K562 (cell line): ENCODE results near the gene CERS6. TPM values are rescaled to one million over a fixed set of nuclear protein-coding genes. Genes with fewer than 3 reads are reported as not detected.

Source experiments
- ATAC-seq: fragments of 200-7000 bp; cut with Tn5 transposase; 3 replicates; pipeline ENCODE4 v1.9.1; 2020; ENCODE audit warnings: moderate library complexity
- BruUV-seq: library from RNA; stranded (reverse); fragments of 400-500 nt; replicated peaks from 2 replicates; lab custom pipeline; 2021; lab: Mats Ljungman, UMichigan
- CTCF ChIA-PET: fragments of 300-600 bp; formaldehyde crosslinking; extraction: SDS; loops from one replicate; lab custom pipeline; 2021; ENCODE audit warnings: low intra/inter-chr PET ratio; lab: Yijun Ruan, JAX
- POLR2A ChIA-PET: fragments of 300-600, 350-650 bp; sonication (Branson Sonifier 250); formaldehyde crosslinking; extraction: SDS; loops from one replicate; lab custom pipeline; 2021; ENCODE audit warnings: antibody characterized with exemption, inconsistent platforms; lab: Yijun Ruan, JAX
- DNase-seq, 4 experiments: peaks; one replicate each; pipeline versions ENCODE4 v3.0.0 to v3.0.0-alpha.2; 2011 to 2018; ENCODE audit warnings: low spot score in 3 of 4, mixed read lengths in 3 of 4; ENCODE audit errors: extremely low read depth in 1 of 4
- FAIRE-seq: peaks from 2 replicates; lab custom pipeline; 2011; peaks lifted over from hg19 to GRCh38; lab: Jason Lieb, UNC
- H2AFZ ChIP-seq: 2 replicates; pipeline ENCODE4 v1.6.0; 2011; ENCODE audit warnings: low read depth, low read length, control low read depth, inconsistent platforms
- H3K27ac ChIP-seq: fragments of 200-600 bp; 3 replicates; pipeline ENCODE4 v1.8.0; 2011; ENCODE audit warnings: low read depth, mild to moderate bottlenecking, control low read depth, inconsistent platforms, low read length, moderate library complexity, mixed read lengths; ENCODE audit errors: extremely low read depth
- H3K27me3 ChIP-seq, 2 experiments: fragments of 300-600 bp in 1 of 2; 2 replicates in 1 of 2; 3 replicates in 1 of 2; pipeline versions ENCODE4 v1.6.0 to v1.8.0; 2011; ENCODE audit warnings: inconsistent platforms in 2 of 2, low read length in 2 of 2, mild to moderate bottlenecking in 1 of 2, mixed read lengths in 1 of 2, moderate library complexity in 1 of 2; ENCODE audit not compliant: control insufficient read depth in 2 of 2, insufficient read depth in 2 of 2
- H3K36me3 ChIP-seq: fragments of 300-600 bp; 3 replicates; pipeline ENCODE4 v1.8.0; 2011; ENCODE audit warnings: mild to moderate bottlenecking, low read length, inconsistent platforms; ENCODE audit not compliant: control insufficient read depth, insufficient read depth
- H3K4me1 ChIP-seq, 2 experiments: fragments of 200-600 bp in 1 of 2; replicated peaks in 1 of 2; 2 replicates in 1 of 2; 3 replicates in 1 of 2; pipeline versions ENCODE4 v1.5.1 to v1.8.0; 2011; ENCODE audit warnings: inconsistent platforms in 2 of 2, low read length in 2 of 2, mild to moderate bottlenecking in 1 of 2, mixed read lengths in 1 of 2, moderate library complexity in 1 of 2; ENCODE audit not compliant: control insufficient read depth in 2 of 2, insufficient read depth in 2 of 2
- H3K4me2 ChIP-seq: 2 replicates; pipeline ENCODE4 v1.6.1; 2011; ENCODE audit warnings: low read length, control low read depth, inconsistent platforms, mixed read lengths; ENCODE audit not compliant: insufficient read depth
- H3K4me3 ChIP-seq: fragments of 200-600 bp; sonication (generic), shearing (Covaris generic); 2 replicates; pipeline ENCODE4 v1.5.1; 2016; ENCODE audit warnings: control low read depth, inconsistent platforms
- H3K79me2 ChIP-seq: fragments of 200-600 bp; 3 replicates; pipeline ENCODE4 v1.8.0; 2011; ENCODE audit warnings: low read length, inconsistent platforms; ENCODE audit not compliant: control insufficient read depth, insufficient read depth
- H3K9ac ChIP-seq, 2 experiments: 2 replicates each; pipeline versions ENCODE4 v1.6.0 to v1.6.1; 2011; ENCODE audit warnings: low read depth in 2 of 2, low read length in 2 of 2, control low read depth in 1 of 2, inconsistent platforms in 1 of 2, mild to moderate bottlenecking in 1 of 2, mixed read lengths in 1 of 2; ENCODE audit not compliant: insufficient read depth in 1 of 2
- H3K9me1 ChIP-seq: one replicate; pipeline ENCODE4 v1.6.0; 2011; ENCODE audit warnings: inconsistent platforms, mild to moderate bottlenecking, low read length, moderate library complexity; ENCODE audit not compliant: control insufficient read depth, insufficient read depth
- H3K9me3 ChIP-seq: replicated peaks from 2 replicates; pipeline ENCODE4 v1.5.1; 2011; ENCODE audit warnings: low read depth, low read length, inconsistent platforms; ENCODE audit not compliant: control insufficient read depth, insufficient read depth
- H4K20me1 ChIP-seq: replicated peaks from 2 replicates; pipeline ENCODE4 v1.6.1; 2011; ENCODE audit warnings: low read length, inconsistent platforms, mixed read lengths; ENCODE audit not compliant: control insufficient read depth, insufficient read depth
- ELF1 ChIP-seq: fragments of 200-800 bp; sonication (Bioruptor generic); IDR thresholded peaks from 2 replicates; pipeline ENCODE4 v1.6.1; 2016; ENCODE audit warnings: missing genetic modification characterization, missing compliant biosample characterization
- GATA2 ChIP-seq: sonication (generic); formaldehyde crosslinking; IDR thresholded peaks from 2 replicates; pipeline ENCODE4 v1.4.0; 2020; ENCODE audit warnings: mild to moderate bottlenecking, missing genetic modification reagents
- JUND ChIP-seq, 2 experiments: IDR thresholded peaks; 2 replicates in 1 of 2; 3 replicates in 1 of 2; pipeline ENCODE4 v1.6.1; 2011; ENCODE audit warnings: borderline replicate concordance in 2 of 2, low read depth in 2 of 2, low read length in 2 of 2, improper control_type of control experiment in 1 of 2, missing biosample characterization in 1 of 2, missing genetic modification characterization in 1 of 2, missing genetic modification reagents in 1 of 2
- LCOR ChIP-seq: sonication (generic); formaldehyde crosslinking; IDR thresholded peaks from 2 replicates; pipeline ENCODE4 v1.8.0; 2022; ENCODE audit warnings: mild to moderate bottlenecking, missing genetic modification reagents
- PHB2 ChIP-seq: fragments of 450-650 bp; IDR thresholded peaks from 2 replicates; pipeline ENCODE4 v1.6.1; 2017; ENCODE audit warnings: low read depth
- POLR2B ChIP-seq: fragments of 450-650 bp; IDR thresholded peaks from 2 replicates; pipeline ENCODE4 v1.6.1; 2018; ENCODE audit warnings: low read depth; ENCODE audit not compliant: partially characterized antibody
- RBM15 ChIP-seq: fragments of 200-400 bp; formaldehyde crosslinking; IDR thresholded peaks from 2 replicates; pipeline ENCODE4 v1.6.1; 2018; ENCODE audit warnings: mild to moderate bottlenecking, low read length, moderate library complexity; ENCODE audit not compliant: insufficient read depth
- SRSF1 ChIP-seq: fragments of 200-400 bp; formaldehyde crosslinking; IDR thresholded peaks from 2 replicates; pipeline ENCODE4 v1.6.1; 2017; ENCODE audit warnings: mild to moderate bottlenecking, low read depth, low read length, moderate library complexity
- TCF7L2 ChIP-seq: fragments of 150-350 bp; IDR thresholded peaks from 2 replicates; pipeline ENCODE4 v1.6.1; 2016; ENCODE audit warnings: low read depth, mild to moderate bottlenecking, low read length, moderate library complexity
- WGBS: fragments of 100-300 bp; shearing (Covaris generic); methylation state at CpG from one replicate; pipeline ENCODE4 v1.1.6; 2016; ENCODE audit warnings: low coverage, mixed read lengths; ENCODE audit not compliant: insufficient coverage; ENCODE audit errors: missing lambda C conversion rate; 5-methylcytosine and 5-hydroxymethylcytosine counted together
- in situ Hi-C: fragments of 300-500 bp; cut with MboI; formaldehyde crosslinking; loops from 4 replicates; pipeline ENCODE4 v1.15.0; 2018; ENCODE audit warnings: inconsistent platforms, mixed read lengths
- intact Hi-C: fragments of 100-400 bp; cut with micrococcal nuclease; formaldehyde crosslinking; loops from 2 replicates; pipeline ENCODE4 v1.14.2; 2022
- polyA plus RNA-seq, 8 experiments: library from polyadenylated mRNA; depleted of rRNA in 4 of 8; stranded (reverse) in 5 of 8; unstranded in 3 of 8; fragments of >200 nt; fragmentation: Nextera tagmentation in 2 of 8; fragmentation: Illumina TruSeq in 1 of 8; extraction: Ambion mirVana in 2 of 8; extraction: Trizol in 1 of 8; gene quantifications; 2 replicates each; pipeline versions ENCODE4 v1.2.1 to v1.2.3, GENCODE V29; 2011 to 2014; ENCODE audit warnings: inconsistent platforms in 1 of 8, missing spikeins in 1 of 8
- total RNA-seq, 7 experiments: library from RNA; depleted of rRNA in 6 of 7; stranded (reverse); fragments of >200 nt in 6 of 7; fragmentation: Illumina TruSeq in 2 of 7; extraction: Trizol in 2 of 7; gene quantifications; 2 replicates each; pipeline versions ENCODE4 v1.2.1 to v1.2.3, GENCODE V29; 2011 to 2021; ENCODE audit warnings: low replicate concordance in 1 of 7
- TF ChIP-seq, protein P1 (sequence below), 2 experiments: fragments of 200-800 bp in 1 of 2; sonication (Bioruptor generic) in 1 of 2; sonication (generic) in 1 of 2; formaldehyde crosslinking in 1 of 2; IDR thresholded peaks in 1 of 2; conservative IDR thresholded peaks in 1 of 2; 2 replicates each; pipeline versions ENCODE4 v1.5.0 to v1.6.1; 2016 to 2020; ENCODE audit warnings: missing compliant biosample characterization in 1 of 2, missing genetic modification characterization in 1 of 2, missing genetic modification reagents in 1 of 2
- TF ChIP-seq, protein P2 (sequence below): fragments of 450-650 bp; formaldehyde crosslinking; IDR thresholded peaks from 2 replicates; pipeline ENCODE4 v1.4.0; 2020; ENCODE audit warnings: mild to moderate bottlenecking, moderate library complexity
- TF ChIP-seq, protein P3 (sequence below): fragments of 450-650 bp; IDR thresholded peaks from 2 replicates; pipeline ENCODE4 v1.6.1; 2016; ENCODE audit warnings: borderline replicate concordance
- TF ChIP-seq, protein P4 (sequence below): sonication (generic); formaldehyde crosslinking; IDR thresholded peaks from 2 replicates; pipeline ENCODE4 v1.5.0; 2020; ENCODE audit warnings: missing genetic modification reagents
- TF ChIP-seq, protein P5 (sequence below): fragments of 250-450 bp; sonication (Bioruptor Pico); IDR thresholded peaks from 2 replicates; pipeline ENCODE4 v1.6.1; 2021; ENCODE audit warnings: mild to moderate bottlenecking

The CERS6 gene
- total and polyA plus RNA-seq, 9 of the 15 experiments (the other 6 are each of a cell fraction or from before 2014, with no cell fraction given) = 1.6 to 13.6 (median 11.4) TPM

DNA sequence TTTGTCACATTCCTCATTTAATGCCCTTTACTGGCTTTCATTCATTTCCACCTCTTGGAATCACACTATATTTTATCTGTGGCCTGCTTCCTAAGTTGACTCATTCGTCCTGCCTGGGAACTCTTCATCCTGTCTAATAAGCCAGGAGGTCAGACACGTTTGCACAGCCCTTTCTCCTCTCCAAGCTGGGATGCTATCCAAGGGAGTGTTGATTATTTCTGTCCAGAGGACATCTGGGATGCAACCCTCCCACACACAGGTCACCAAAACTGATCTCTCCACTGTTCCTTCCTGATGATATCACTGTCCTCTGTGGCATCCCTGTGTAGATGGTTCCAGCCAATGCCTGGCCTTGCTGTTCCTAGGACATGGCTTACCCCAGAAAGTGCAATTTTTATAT, 266.5 kb downstream of the CERS6 start:
- CTCF ChIA-PET = no interaction called here
- Histone ChIP-seq H3K9ac (no peak overlapping the region), H3K4me1 (no peaks in the 10 kb centered on the region), H3K9me3 (no peaks in the 10 kb centered on the region), H3K79me2 (no peaks in the 10 kb centered on the region), H3K27ac (no peak overlapping the region), H3K9me1 (no peaks in the 10 kb centered on the region), H3K4me3 (no peak overlapping the region), H3K4me2 (no peak overlapping the region), H4K20me1 (no peaks in the 10 kb centered on the region), H2AFZ (no peak overlapping the region), H3K36me3 (no peaks in the 10 kb centered on the region; the same call in 2 of the 3 replicates), H3K27me3 (no peaks in the 10 kb centered on the region)
- DNase-seq (no peak), FAIRE-seq (no peak), ATAC-seq (no peak)
- POLR2A ChIA-PET = no interaction called here
- TF ChIP-seq, protein P1, sequence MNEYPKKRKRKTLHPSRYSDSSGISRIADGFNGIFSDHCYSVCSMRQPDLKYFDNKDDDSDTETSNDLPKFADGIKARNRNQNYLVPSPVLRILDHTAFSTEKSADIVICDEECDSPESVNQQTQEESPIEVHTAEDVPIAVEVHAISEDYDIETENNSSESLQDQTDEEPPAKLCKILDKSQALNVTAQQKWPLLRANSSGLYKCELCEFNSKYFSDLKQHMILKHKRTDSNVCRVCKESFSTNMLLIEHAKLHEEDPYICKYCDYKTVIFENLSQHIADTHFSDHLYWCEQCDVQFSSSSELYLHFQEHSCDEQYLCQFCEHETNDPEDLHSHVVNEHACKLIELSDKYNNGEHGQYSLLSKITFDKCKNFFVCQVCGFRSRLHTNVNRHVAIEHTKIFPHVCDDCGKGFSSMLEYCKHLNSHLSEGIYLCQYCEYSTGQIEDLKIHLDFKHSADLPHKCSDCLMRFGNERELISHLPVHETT (CRISPR knock-in tag; conservative IDR thresholded peaks at IDR 0.05 in 1 of 2, IDR thresholded peaks at IDR 0.05 in 1 of 2) = no peak
- TF ChIP-seq JUND (IDR thresholded peaks at IDR 0.05; ENCODE audit: borderline replicate concordance, low read depth, low read length) (no peak), JUND (tag; IDR thresholded peaks at IDR 0.05; ENCODE audit: borderline replicate concordance, low read depth, low read length) (no peak), PHB2 (no peak), ELF1 (tag) (no peak), LCOR (no peak), RBM15 (no peak), POLR2B (no peak), SRSF1 (no peak), GATA2 (CRISPR knock-in tag) (no peak), TCF7L2 (no peak)
- TF ChIP-seq, protein P2, sequence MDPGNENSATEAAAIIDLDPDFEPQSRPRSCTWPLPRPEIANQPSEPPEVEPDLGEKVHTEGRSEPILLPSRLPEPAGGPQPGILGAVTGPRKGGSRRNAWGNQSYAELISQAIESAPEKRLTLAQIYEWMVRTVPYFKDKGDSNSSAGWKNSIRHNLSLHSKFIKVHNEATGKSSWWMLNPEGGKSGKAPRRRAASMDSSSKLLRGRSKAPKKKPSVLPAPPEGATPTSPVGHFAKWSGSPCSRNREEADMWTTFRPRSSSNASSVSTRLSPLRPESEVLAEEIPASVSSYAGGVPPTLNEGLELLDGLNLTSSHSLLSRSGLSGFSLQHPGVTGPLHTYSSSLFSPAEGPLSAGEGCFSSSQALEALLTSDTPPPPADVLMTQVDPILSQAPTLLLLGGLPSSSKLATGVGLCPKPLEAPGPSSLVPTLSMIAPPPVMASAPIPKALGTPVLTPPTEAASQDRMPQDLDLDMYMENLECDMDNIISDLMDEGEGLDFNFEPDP (CRISPR knock-in tag) = no peak
- TF ChIP-seq, protein P3, sequence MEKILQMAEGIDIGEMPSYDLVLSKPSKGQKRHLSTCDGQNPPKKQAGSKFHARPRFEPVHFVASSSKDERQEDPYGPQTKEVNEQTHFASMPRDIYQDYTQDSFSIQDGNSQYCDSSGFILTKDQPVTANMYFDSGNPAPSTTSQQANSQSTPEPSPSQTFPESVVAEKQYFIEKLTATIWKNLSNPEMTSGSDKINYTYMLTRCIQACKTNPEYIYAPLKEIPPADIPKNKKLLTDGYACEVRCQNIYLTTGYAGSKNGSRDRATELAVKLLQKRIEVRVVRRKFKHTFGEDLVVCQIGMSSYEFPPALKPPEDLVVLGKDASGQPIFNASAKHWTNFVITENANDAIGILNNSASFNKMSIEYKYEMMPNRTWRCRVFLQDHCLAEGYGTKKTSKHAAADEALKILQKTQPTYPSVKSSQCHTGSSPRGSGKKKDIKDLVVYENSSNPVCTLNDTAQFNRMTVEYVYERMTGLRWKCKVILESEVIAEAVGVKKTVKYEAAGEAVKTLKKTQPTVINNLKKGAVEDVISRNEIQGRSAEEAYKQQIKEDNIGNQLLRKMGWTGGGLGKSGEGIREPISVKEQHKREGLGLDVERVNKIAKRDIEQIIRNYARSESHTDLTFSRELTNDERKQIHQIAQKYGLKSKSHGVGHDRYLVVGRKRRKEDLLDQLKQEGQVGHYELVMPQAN = no peak
- TF ChIP-seq, protein P4, sequence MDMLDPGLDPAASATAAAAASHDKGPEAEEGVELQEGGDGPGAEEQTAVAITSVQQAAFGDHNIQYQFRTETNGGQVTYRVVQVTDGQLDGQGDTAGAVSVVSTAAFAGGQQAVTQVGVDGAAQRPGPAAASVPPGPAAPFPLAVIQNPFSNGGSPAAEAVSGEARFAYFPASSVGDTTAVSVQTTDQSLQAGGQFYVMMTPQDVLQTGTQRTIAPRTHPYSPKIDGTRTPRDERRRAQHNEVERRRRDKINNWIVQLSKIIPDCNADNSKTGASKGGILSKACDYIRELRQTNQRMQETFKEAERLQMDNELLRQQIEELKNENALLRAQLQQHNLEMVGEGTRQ (CRISPR knock-in tag) = no peak
- TF ChIP-seq, protein P5, sequence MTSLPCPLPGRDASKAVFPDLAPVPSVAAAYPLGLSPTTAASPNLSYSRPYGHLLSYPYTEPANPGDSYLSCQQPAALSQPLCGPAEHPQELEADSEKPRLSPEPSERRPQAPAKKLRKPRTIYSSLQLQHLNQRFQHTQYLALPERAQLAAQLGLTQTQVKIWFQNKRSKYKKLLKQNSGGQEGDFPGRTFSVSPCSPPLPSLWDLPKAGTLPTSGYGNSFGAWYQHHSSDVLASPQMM (CRISPR knock-in tag) = no peak
- intact Hi-C loops (no loop called here), in situ Hi-C loops (no loop called here)
- BruUV-seq = no TSS peak
- 23% methylated on average over 2 of the region's 2 CpGs for WGBS
